A375 (cell line): ENCODE measurements around the gene SLC22A15. TPM values are rescaled to one million over a fixed set of nuclear protein-coding genes. Genes with fewer than 3 reads are reported as not detected.

Experiments used
- total RNA-seq: library from RNA; depleted of rRNA; stranded (reverse); fragments of >200 nt; shearing (Covaris generic); gene quantifications from 2 replicates; pipeline ENCODE4 v1.2.3, GENCODE V29; 2014; rRNA removed

The SLC22A15 gene
- total RNA-seq, result 4.6 and 4.7 TPM in 2 replicates

GRCh38 chr1:115976062-115976920 is at the start of gene SLC22A15:
Gene SLC22A15, plus strand, starts transcription at chr1:115976513. Its CDS starts 115 bp downstream, at chr1:115976628.

GRCh38 chr1:116110567-116111523 is 134.5 kb downstream of the SLC22A15 start, which contains the start of gene MAB21L3:
Gene MAB21L3, plus strand, starts transcription at chr1:116111399. Its CDS starts 1,217 bp downstream, at chr1:116112616.

Other genes with a start within 250 kb of the SLC22A15 start
- gene CASQ2, start 207.8 kb upstream of the SLC22A15 start, total RNA-seq, result not detected in 2 replicates
- gene NHLH2, start 135.4 kb upstream of the SLC22A15 start, total RNA-seq, result 0.26 TPM in 1 of 2 replicates, not detected in the other
- 0.04 and 0.19 TPM in 2 replicates for gene MAB21L3, start 134.9 kb downstream of the SLC22A15 start, total RNA-seq